ENCODE measurements around the gene TACR1.
"Not testable (repeated sequence)": the region's sequence is repeated elsewhere in the genome, so short reads cannot be mapped to it uniquely, and the experiment has no call there.

TACR1 gene

GRCh38 chr2:75064691-75065396, 134.5 kb downstream of the TACR1 start:
- H3K79me2 ChIP-seq = no peaks in the 10 kb centered on the region
- H3K27me3 ChIP-seq (ENCODE audit: control insufficient read depth, insufficient read depth, low read length) = no peaks in the 10 kb centered on the region
- no peaks in the 10 kb centered on the region for H3K4me1 ChIP-seq
- H3K9me3 ChIP-seq (ENCODE audit: control insufficient read depth, low read length) = no peaks in the 10 kb centered on the region
- no peak overlapping the region for H2AFZ ChIP-seq
- no peak overlapping the region for H3K4me3 ChIP-seq (ENCODE audit: low read depth, low read length)
- H3K27ac ChIP-seq = no peak overlapping the region
- H3K4me2 ChIP-seq (ENCODE audit: low read length) = no peak overlapping the region
- peak; percentile 49 for TF ChIP-seq CTCF (IDR thresholded peaks at IDR 0.05)
- no peaks in the 10 kb centered on the region for H3K36me3 ChIP-seq (ENCODE audit: control insufficient read depth, insufficient read depth, low read length)
- H3K9ac ChIP-seq = no peak overlapping the region

GRCh38 chr2:75063906-75064305, 135.4 kb downstream of the TACR1 start:
- H3K27ac ChIP-seq = no peak overlapping the region
- H3K4me3 ChIP-seq (ENCODE audit: low read depth, low read length) = no peak overlapping the region
- no peaks in the 10 kb centered on the region for H3K4me1 ChIP-seq
- no peaks in the 10 kb centered on the region for H3K27me3 ChIP-seq (ENCODE audit: control insufficient read depth, insufficient read depth, low read length)
- no peak for TF ChIP-seq CTCF (IDR thresholded peaks at IDR 0.05)
- H3K36me3 ChIP-seq (ENCODE audit: control insufficient read depth, insufficient read depth, low read length) = no peaks in the 10 kb centered on the region
- no peaks in the 10 kb centered on the region for H3K79me2 ChIP-seq
- H3K4me2 ChIP-seq (ENCODE audit: low read length) = no peak overlapping the region
- H2AFZ ChIP-seq = no peak overlapping the region
- H3K9ac ChIP-seq = no peak overlapping the region
- no peaks in the 10 kb centered on the region for H3K9me3 ChIP-seq (ENCODE audit: control insufficient read depth, low read length)

- Histone ChIP-seq H3K4me3 (ENCODE audit: low read depth, low read length) (no peak overlapping the region), H3K79me2 (no peaks in the 10 kb centered on the region), H3K27ac (no peak overlapping the region)
Observed at GRCh38 chr2:75058427-75058826, 140.9 kb downstream of the TACR1 start.

GRCh38 chr2:75057150-75057549, 142.2 kb downstream of the TACR1 start:
- H3K4me1 ChIP-seq; H3K4me3 ChIP-seq (ENCODE audit: low read depth, low read length); H3K9me3 ChIP-seq (ENCODE audit: control insufficient read depth, low read length); H3K9ac ChIP-seq; H3K79me2 ChIP-seq; H3K4me2 ChIP-seq (ENCODE audit: low read length); H3K36me3 ChIP-seq (ENCODE audit: control insufficient read depth, insufficient read depth, low read length); H3K27ac ChIP-seq; H2AFZ ChIP-seq; H3K27me3 ChIP-seq (ENCODE audit: control insufficient read depth, insufficient read depth, low read length): not testable (repeated sequence)

More at GRCh38 chr2:75058427-75058826, 140.9 kb downstream of the TACR1 start:
- H3K9ac ChIP-seq = no peak overlapping the region
- no peak overlapping the region for H3K4me2 ChIP-seq (ENCODE audit: low read length)
- no peaks in the 10 kb centered on the region for H3K36me3 ChIP-seq (ENCODE audit: control insufficient read depth, insufficient read depth, low read length)
- H2AFZ ChIP-seq = no peak overlapping the region
- H3K4me1 ChIP-seq = no peaks in the 10 kb centered on the region
- H3K27me3 ChIP-seq (ENCODE audit: control insufficient read depth, insufficient read depth, low read length) = no peaks in the 10 kb centered on the region
- H3K9me3 ChIP-seq (ENCODE audit: control insufficient read depth, low read length) = no peaks in the 10 kb centered on the region
- TF ChIP-seq CTCF (IDR thresholded peaks at IDR 0.05) = no peak

- Histone ChIP-seq H3K4me1 (no peaks in the 10 kb centered on the region), H3K4me2 (ENCODE audit: low read length) (no peak overlapping the region), H3K4me3 (ENCODE audit: low read depth, low read length) (no peak overlapping the region), H3K36me3 (ENCODE audit: control insufficient read depth, insufficient read depth, low read length) (no peaks in the 10 kb centered on the region), H3K9me3 (ENCODE audit: control insufficient read depth, low read length) (no peaks in the 10 kb centered on the region), H3K9ac (no peak overlapping the region), H2AFZ (no peak overlapping the region), H3K27ac (no peak overlapping the region), H3K27me3 (ENCODE audit: control insufficient read depth, insufficient read depth, low read length) (no peaks in the 10 kb centered on the region), H3K79me2 (no peaks in the 10 kb centered on the region)
- TF ChIP-seq CTCF (IDR thresholded peaks at IDR 0.05) = no peak
Observed at GRCh38 chr2:75055820-75056675, 143.3 kb downstream of the TACR1 start.

All from parathyroid adenoma (tissue), 2 donors.